GM15510 (cell line): ENCODE data around the gene TNRC18.

Experiments used
- POLR2A ChIP-seq: IDR thresholded peaks from 3 replicates; pipeline ENCODE4 v1.6.1; 2011; ENCODE audit warnings: borderline replicate concordance; ENCODE audit not compliant: insufficient read length; ENCODE audit errors: extremely low read depth

Gene TNRC18

DNA sequence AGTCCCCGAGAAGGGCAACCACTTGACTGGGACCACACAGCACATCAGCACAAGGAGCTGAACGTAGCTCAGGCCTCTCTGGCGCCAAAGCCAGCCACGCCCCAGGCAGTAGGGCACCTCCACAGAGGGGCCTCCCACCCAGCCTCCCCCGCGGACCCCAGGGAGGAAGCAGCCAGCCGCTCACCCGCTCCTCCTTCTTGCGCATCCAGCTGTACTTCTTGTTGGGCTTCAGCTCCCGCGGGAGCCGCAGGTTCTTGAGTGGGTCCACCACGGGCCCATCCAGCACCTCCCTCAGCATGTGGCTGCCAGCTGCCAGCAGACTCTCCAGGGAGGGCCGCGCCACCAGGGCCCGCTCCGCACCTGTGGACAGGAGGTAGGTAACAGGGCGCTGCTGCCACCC is 61.2 kb downstream of the TNRC18 start:
- TF ChIP-seq POLR2A: no peak

DNA sequence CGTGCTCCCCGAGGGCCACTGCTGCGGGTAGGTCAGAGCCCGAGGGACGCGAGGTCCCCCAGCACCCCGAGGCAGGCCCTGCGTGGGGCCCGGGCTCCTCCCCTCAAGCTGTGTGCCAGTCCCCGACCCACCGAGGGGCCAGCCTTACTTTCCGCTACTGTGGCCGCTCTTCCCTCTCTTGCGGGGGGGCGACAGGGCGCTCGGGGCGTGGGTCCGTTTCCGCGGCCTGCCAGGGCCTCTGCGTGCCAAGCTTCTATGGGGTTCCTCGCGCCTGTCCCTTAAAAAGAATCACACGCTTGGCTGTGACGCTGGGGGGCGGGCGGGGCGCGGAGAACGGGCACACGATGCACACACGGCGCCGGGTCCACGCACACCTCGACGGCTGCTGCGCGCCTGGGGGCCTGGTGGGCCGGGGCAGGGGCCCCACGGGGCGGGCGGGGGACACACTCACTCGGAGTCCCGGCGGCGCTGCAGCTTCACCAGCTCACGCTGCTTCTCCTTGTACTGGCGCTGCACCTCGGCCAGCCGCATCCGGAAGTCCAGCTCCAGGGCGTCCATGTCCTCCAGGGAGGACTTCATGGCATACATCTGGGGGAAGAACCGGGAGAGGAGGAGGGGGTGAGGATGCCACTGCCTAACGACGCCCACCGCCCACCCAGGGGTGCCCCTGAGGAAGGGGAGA is 62.0 kb downstream of the TNRC18 start:
- no peak for TF ChIP-seq POLR2A

DNA sequence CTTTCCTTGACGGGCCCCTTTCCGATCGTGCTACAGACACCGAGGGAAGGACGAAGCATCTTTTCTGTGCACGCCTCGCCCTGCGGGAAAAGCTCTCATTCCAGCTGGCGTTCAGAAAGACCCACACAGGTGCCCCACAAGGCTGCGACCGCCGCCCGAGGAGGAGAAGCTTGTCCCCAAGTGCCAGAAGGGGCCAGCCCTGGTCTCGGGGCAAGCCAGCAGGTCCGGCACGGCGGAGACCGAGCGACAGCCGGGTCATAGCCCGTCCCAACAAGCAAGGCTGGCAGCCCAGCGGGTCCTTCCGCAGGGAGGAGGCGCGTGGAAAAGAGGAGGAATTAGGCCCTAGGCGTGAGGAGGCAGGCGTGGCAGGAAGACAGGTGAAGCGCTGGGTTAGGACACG is 62.7 kb downstream of the TNRC18 start:
- no peak for TF ChIP-seq POLR2A

DNA sequence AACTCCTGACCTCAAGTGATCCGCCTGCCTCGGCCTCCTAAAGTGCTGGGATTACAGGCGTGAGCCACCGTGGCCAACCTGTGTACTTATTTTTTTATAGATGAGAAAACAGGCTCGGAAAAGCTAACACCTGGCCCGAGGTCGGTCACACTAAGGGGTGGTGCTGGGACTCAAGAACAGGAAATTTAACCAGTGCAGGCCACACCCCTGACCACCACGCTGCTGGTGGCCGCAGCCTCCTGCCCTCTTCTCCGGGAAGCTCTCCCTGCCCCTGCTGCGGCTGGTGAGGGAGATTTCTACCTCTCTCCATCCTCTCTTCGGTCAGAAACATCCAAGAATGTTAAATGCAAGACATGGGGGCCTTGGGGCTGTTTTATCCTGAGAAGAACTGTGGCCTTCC is 63.2 kb downstream of the TNRC18 start:
- no peak for TF ChIP-seq POLR2A

DNA sequence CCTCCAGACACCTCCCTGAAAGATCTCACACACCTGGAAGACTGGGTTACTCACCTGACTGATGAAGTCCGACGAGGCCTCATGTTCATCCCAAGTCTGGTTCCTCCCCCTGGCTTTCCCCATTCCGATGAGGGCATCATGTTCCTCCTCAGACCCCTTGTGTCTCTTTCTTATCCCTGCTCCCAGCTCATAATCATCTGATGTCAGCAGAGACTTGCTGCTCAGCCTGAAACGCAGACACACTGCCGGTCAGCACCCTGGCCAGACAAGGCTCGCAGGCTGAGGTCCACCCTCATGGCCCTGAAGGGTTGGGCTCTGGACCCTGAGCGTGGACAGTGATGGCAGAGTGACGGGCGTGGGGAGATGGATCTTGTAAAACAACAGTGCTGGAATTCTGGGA is 64.3 kb downstream of the TNRC18 start:
- TF ChIP-seq POLR2A: no peak

DNA sequence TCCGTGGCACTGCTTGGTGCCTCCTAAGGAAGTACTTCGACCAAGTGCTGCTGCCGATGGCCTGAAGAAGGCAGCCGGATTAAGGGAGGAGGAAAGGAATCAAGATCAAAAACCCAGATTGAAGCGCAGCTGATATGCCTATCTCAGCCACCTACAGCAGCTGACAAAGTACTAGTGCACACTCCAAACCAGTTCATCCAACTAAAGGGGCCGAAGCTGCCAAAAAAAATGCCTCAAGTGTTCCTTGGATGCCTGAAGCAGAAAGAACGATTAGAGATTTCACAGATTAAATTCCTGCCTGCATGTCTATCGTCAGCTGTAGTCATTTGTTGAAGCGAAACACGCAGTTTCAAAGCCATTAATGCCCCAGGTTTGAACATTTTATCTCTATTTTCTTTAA is 65.7 kb downstream of the TNRC18 start:
- TF ChIP-seq POLR2A: no peak

DNA sequence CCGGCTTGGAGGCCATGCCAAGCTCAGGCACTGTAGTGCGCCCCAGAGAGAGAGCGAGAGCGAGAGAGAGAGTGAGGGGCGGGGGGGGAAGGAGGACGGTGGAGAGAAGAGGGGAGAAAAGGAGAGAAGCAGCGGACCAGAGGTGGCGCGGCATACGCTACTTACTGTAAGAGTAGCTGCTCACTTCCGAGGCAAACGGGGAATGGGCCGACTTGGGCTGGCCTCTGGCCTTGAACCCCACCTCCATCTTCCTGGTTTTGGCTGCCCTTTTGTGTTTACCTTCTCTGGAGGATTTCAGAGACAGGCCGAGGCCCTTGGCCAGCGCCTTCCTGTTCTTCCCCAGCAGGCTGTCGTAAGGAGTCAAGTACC is 66.9 kb downstream of the TNRC18 start:
- TF ChIP-seq POLR2A: no peak

DNA sequence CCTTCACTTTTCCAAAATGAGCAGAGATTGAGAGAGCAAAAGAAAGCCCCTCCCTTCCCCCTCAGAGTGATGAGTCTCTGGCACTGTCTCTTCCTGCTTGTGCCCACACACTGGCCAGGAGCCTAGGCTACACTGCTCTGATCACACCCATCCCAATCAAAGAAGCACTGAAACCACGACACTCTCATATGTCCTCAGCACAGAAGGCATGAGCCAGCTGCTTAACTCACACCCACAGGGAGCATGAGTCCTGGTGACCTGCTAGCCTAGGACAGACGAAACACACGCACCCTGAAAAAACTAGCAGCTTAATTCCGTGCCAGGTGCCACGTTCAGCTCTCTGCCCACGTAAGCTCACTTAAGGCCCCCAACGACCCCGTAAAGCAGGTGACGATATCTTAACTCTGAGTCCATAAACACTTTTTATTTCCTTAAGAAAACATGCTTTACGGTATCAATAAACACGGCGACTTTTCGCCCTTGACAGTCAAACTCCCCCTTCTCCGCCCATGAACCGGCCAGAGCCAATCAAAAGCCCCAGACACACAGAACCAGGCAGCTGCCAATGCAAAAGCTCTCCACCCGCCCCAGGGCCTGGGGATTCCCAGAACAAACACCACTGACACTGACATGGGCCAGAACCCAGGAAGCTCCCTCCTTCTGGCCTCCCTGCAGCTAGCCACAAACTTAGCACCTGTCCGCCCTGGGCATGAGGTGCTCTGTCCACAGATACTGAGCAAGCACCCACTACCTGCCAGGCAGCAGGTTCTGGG is 69.0 kb downstream of the TNRC18 start:
- no peak for TF ChIP-seq POLR2A

DNA sequence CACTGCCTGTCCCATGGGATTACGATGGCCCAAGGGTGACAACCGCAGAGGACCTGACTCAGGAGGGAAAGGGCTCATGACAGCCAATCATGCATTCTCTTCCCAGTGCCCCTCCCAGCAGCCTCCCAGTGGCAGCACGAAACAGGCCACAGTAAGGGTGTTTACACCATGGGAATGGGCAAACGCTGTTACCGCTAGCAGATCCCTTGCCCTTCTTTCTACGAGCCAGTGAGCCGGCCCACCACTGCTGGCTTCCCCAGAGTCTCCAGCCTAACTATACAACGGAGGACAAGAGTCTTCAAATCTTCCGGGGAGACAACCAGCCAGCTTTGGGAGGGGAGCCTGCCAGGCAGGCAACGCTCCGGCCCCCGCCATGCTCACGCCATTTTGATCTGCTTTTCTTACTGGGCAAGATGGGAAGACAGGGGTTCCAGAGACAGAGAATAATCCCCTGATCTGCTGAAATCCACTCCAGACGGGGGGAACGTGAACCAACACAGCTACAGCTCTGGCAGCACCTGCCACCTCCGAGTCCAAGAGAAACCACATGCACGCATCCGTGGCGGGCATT is 71.1 kb downstream of the TNRC18 start:
- no peak for TF ChIP-seq POLR2A

DNA sequence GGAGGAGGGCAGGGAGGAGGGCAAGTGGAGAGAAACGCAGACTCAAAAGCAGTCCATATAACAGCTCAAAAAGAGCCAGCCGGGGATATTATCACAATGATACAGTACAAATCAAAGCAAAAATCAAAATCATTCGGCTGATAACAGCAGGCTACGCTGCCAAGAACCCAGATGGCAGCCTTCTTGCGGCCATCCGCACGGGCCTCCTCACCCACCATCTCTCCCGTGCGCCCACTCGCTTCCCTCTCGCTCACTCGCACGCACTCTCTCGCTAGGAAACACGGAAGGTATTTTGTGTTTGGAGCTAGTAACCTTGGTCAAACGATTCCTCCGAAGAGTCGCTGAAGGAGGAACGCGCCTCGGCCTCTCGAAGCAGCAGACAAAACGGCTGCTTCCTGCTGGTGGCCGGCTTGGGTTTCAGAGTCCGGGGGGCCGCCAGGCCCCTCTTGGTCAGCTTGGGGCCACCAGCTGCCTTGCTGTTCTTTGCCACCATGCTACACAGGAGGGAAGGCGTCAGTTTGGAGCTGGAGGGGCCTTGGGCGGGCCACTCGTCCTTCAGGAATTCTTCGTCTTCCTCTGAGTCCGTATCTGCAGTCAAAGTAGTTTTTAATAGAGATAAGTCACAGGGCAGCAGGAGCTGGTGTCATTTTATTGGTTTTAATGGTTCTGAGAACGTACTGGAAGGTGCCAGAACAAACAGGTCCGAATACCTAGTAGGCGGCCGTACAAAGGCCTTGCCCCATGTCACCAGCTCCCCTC is 71.9 kb downstream of the TNRC18 start:
- no peak for TF ChIP-seq POLR2A

DNA sequence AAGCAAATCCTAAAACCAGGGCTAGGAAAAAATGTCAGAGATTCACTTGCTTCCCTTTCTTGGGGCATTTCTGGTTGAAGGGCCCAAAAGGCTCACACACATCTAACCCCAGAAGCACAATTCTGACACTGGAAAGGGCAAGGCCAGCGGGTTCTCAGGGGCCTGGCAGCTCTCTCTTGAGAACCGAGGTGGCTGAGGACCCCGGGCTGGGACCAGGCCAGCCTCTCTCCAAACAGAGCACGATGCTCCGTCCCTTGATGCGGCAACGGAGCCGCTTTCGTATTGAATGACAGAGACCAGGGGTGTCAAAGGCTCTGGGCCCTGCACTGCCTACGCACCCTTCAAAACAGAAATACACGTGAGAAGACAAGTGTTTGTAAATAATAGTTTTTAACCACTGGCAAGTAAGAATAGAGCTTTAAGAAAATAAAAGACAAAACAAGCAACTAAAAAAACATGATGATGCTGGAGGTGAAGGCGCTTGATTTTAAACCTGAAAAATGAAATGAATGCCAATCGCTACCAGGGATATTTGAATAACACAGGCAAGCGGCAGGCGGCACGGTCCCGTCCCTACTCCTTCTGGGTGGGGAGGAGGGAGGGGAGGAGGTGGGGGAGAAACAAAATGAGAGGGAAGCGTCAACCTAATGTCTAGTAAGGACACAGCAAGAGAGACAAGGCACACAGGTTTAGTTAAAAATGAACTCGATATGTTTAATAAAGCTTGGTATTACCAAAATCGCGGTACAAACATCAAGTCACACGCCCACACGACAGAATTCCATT is 72.8 kb downstream of the TNRC18 start:
- TF ChIP-seq POLR2A: no peak

DNA sequence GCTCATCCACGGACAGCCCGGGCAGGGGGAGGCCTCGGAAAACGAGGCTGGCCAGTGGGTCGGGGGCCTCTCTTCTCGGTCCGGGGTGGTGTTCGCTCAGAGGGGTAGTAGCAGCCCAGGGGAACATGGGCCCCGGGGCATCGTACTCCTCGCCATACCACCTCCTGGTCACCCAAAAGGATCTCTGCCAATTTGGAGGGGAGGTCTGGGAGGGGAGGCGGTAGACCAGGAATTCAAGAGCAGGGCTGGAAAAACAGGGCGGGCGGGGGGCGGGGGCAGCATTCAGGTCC is 73.5 kb downstream of the TNRC18 start:
- TF ChIP-seq POLR2A: no peak

DNA sequence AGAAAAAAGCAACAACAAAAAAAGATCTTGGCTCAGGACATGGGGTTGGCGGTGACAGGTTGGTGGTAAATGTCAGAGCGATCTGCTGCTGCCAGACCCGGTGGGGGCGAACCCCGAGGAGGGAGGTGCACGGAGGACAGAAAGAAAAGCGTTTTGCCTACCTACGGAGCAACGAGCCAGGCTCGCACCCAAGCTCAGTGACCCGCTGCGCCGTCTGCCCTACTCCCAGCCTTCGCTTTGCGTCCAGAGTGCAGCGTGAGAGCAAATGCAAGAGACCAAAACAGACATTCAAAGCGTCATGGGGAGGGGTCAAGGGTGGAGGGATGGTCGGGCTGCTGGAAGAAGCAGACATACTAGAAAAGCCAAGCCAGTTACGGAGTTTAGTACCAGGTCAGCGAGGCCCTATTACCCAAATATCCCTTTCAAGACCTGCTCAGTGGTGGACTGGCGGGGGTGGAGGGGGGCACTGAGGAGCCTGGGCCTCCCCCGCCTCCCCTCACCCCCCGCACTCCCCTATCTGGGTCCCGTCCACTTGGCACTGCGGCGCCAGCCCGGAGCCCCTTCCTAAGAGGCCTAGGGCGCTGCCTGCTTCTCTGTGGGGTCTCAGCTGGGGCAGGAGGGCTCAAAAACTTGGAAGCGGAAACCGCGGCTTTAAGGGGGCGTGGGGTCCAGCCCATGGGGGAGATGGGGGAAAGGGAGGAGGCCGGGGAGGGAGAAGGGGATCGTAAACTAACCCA is 74.0 kb downstream of the TNRC18 start:
- no peak for TF ChIP-seq POLR2A

DNA sequence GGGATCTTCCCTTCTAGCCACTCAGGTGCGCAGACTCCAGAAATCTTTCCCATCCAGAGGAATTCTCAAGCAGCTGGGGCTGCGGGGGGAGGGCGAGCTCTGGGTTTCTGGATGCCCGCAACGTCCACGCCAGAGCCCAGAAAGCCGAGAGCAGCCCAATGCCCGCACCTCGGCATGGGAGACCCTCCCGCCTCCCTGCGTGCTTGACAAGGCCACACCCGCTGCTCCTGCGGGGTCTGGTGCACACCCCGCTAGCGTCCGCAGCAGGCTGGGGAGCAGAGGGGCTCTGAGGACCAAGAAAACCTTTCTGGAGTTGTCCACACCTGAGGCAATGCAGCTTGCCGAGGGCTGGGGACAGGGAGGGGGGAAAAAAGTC is 74.6 kb downstream of the TNRC18 start:
- TF ChIP-seq POLR2A: no peak
